Brain microvascular endothelial cell (primary cell): ENCODE data around the gene CNN1.

Experiments
- DNase-seq: peaks from one replicate; pipeline ENCODE4 v3.0.0-alpha.2; 2020
- H3K27ac ChIP-seq: fragments of 250-450 bp; sonication (Bioruptor Pico); 2 replicates; pipeline ENCODE4 v1.5.1; 2020; ENCODE audit warnings: mild to moderate bottlenecking, moderate library complexity
- H3K27me3 ChIP-seq: fragments of 250-450 bp; sonication (Bioruptor Pico); replicated peaks from 2 replicates; pipeline ENCODE4 v1.5.1; 2020; ENCODE audit warnings: mild to moderate bottlenecking
- H3K36me3 ChIP-seq: fragments of 250-450 bp; sonication (Bioruptor Pico); replicated peaks from 2 replicates; pipeline ENCODE4 v1.5.1; 2020; ENCODE audit warnings: mild to moderate bottlenecking
- H3K4me3 ChIP-seq: 2 replicates; pipeline ENCODE4 v1.5.1; 2011; ENCODE audit warnings: low read depth, mild to moderate bottlenecking, control low read depth, low read length, moderate library complexity
- CTCF ChIP-seq: IDR thresholded peaks from 2 replicates; pipeline ENCODE4 v1.5.1; 2011; ENCODE audit warnings: low read depth, mild to moderate bottlenecking, moderate library complexity, low read length, control low read depth, inconsistent platforms; ENCODE audit errors: missing control alignments
- in situ Hi-C: cut with HindIII; loops from 2 replicates; pipeline ENCODE4 v1.10.0; 2017; ENCODE audit warnings: low sequenced_read_pairs, low pct_ligation_motif_present

The CNN1 gene

GRCh38 chr19:11505504-11506100 is 33.0 kb upstream of the CNN1 start, which contains the start of gene ZNF653:
Gene ZNF653, minus strand, starts transcription at chr19:11505839. Its CDS starts 53 bp downstream, at chr19:11505786.
- Histone ChIP-seq H3K27me3 (no peaks in the 10 kb centered on the region), H3K36me3 (no peaks in the 10 kb centered on the region), H3K4me3 (peak within 1 kb of the TSS; percentile 62), H3K27ac (peak within 1 kb of the TSS; percentile 74)
- in situ Hi-C loops = no loop called here
- DNase-seq = peak; percentile 90
- TF ChIP-seq CTCF = no peak

GRCh38 chr19:11506101-11506555 is 32.5 kb upstream of the CNN1 start:
- H3K27ac ChIP-seq = peak overlapping the region; percentile 74
- DNase-seq = no peak
- H3K4me3 ChIP-seq = peak overlapping the region; percentile 62
- H3K36me3 ChIP-seq = no peaks in the 10 kb centered on the region
- H3K27me3 ChIP-seq = no peaks in the 10 kb centered on the region
- TF ChIP-seq CTCF = no peak
- in situ Hi-C loops = no loop called here

- Histone ChIP-seq H3K27me3 (no peaks in the 10 kb centered on the region), H3K36me3 (no peaks in the 10 kb centered on the region), H3K27ac (no peak overlapping the region), H3K4me3 (no peak overlapping the region)
- no peak for DNase-seq
- in situ Hi-C loops = no loop called here
- no peak for TF ChIP-seq CTCF
Observed at GRCh38 chr19:11506967-11507366, 31.7 kb upstream of the CNN1 start.

GRCh38 chr19:11507370-11508078 is 31.1 kb upstream of the CNN1 start:
- TF ChIP-seq CTCF = no peak
- in situ Hi-C loops = no loop called here
- Histone ChIP-seq H3K27ac (no peak overlapping the region), H3K4me3 (no peak overlapping the region), H3K36me3 (no peaks in the 10 kb centered on the region), H3K27me3 (no peaks in the 10 kb centered on the region)
- DNase-seq = no peak

- Histone ChIP-seq H3K36me3 (no peaks in the 10 kb centered on the region), H3K4me3 (no peak overlapping the region), H3K27me3 (no peaks in the 10 kb centered on the region), H3K27ac (no peak overlapping the region)
- no peak for TF ChIP-seq CTCF
- in situ Hi-C loops = no loop called here
- no peak for DNase-seq
Observed at GRCh38 chr19:11510444-11510843, 28.2 kb upstream of the CNN1 start.
